HG02973 (cell line): ENCODE results near the gene MTUS2.
"Not testable (repeated sequence)": the region's sequence is repeated elsewhere in the genome, so short reads cannot be mapped to it uniquely, and the experiment has no call there.

Experiments
- ATAC-seq: cut with Tn5 transposase; IDR thresholded peaks from one replicate; pipeline ENCODE4 v1.9.1; 2021; ENCODE audit warnings: moderate library complexity; ENCODE audit not compliant: unreplicated experiment

Gene MTUS2

DNA sequence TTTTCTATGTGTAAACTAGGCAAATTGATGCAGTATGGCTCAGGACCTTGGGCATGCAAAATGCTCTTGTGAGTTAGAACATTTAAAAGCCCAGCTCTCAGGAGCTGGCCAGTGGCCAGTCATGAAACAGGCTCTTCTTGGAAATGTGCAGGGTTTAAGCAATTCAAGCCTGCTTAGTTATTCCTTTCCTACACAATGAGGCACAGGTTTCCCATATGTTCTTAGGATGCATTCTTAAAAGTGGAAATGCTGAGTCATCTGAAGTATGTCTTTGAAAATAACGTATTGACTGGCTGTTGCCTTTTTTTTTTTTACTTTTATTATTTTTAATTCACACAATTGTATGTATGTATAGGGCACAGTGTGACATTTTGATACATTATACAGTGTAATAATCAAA is 474.7 kb downstream of the MTUS2 start:
- ATAC-seq = no peak

DNA sequence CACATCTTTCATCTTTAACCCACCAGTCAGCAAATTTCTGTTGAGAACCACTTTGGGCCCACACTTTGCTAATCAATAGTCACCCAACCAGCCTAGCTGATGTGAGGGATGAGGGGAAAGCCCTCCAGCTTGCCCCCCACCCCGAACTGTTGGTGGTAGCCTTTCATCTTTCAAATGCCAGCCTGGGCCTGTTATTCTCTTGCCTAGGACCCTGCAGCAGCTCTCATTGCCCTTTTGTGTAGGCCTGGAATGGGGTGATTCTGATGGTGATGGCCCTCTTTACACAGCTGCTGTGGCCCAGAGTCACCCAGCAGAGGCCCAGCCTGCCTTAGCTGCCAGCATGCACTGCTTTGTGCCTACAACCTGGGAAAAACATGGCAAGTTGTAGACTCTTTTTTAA is 480.9 kb downstream of the MTUS2 start:
- no peak for ATAC-seq

DNA sequence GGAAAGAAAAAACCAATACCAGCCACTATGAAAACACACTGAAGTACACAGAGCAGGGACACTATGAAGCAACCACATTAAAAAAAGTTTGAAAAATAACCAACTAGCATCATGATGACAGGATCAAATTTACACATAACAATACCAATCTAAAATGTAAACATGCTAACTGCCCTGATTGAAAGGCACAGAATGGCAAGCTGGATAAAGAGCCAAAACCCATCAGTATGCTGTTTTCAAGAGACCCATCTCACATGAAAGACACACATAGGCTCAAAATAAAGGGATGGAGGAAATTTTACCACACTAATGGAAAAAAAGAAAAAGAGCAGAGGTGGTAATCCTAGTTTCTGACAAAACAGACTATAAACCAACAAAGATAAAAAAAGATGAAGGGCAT is 484.0 kb downstream of the MTUS2 start:
- no peak for ATAC-seq

- ATAC-seq = no peak
These were observed 490.7 kb downstream of the MTUS2 start for GRCh38 chr13:29310806-29311205.

GRCh38 chr13:29315847-29316246 is 495.7 kb downstream of the MTUS2 start:
- ATAC-seq = no peak

GRCh38 chr13:29317828-29318227 is 497.7 kb downstream of the MTUS2 start:
- no peak for ATAC-seq

GRCh38 chr13:29318741-29319140 is 498.6 kb downstream of the MTUS2 start:
- no peak for ATAC-seq

GRCh38 chr13:29319451-29319850 is 499.3 kb downstream of the MTUS2 start:
- ATAC-seq = no peak

DNA sequence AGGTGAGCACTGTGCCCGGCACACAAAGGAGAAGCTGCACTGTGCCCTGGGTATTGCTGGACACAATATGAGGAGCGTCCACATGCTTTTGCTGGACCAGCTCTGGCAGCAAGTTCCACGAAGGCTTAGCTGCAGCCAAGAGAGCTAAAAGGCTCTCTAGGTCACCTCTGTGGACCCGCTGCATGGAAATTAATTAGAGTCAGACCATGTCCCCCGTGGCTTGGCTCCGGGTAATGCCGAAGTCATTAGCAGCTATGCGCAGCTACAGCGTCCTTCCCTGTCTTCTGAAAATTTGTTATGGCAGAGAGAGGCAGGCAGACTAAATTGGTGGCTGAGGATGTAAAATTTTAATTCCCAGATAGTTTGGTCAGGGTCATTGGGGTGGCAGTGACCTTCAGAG is 503.8 kb downstream of the MTUS2 start:
- no peak for ATAC-seq

DNA sequence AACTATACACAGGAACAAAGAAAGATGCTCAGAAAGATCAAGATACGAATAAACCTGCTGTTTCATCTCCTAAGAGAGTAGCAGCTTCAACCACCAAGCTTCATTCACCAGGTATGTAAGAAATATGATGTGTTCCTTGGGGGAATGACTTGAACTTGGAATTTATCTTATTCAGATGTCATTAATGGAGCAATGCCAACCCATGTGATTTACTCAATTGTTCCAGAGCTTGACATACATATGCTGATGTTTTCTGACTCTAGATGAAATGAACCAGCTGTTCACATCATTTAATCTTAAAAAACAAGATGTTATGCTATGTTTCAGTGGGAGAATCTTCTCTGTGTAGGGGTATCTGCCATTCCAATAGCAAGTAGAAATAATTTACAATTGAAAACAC is 504.5 kb downstream of the MTUS2 start:
- no peak for ATAC-seq

- no peak for ATAC-seq
These were observed 508.4 kb downstream of the MTUS2 start for GRCh38 chr13:29328501-29328900.

DNA sequence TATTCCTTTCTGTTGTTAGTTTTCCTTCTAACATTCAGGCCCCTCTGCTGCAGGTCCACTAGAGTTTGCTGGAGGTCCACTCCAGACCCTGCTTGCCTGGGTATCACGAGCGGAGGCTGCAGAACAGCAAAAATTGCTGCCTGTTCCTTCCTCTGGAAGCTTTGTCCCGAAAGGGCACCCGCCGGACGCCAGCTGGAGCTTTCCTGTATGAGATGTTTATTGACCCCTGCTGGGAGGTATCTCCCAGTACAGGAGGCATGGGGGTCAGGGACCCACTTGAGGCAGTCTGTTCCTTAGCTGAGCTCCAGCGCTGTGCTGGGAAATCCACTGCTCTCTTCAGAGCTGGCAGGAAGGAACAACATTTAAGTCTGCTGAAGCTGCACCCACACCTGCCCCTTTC is 516.2 kb downstream of the MTUS2 start:
- ATAC-seq = no peak

DNA sequence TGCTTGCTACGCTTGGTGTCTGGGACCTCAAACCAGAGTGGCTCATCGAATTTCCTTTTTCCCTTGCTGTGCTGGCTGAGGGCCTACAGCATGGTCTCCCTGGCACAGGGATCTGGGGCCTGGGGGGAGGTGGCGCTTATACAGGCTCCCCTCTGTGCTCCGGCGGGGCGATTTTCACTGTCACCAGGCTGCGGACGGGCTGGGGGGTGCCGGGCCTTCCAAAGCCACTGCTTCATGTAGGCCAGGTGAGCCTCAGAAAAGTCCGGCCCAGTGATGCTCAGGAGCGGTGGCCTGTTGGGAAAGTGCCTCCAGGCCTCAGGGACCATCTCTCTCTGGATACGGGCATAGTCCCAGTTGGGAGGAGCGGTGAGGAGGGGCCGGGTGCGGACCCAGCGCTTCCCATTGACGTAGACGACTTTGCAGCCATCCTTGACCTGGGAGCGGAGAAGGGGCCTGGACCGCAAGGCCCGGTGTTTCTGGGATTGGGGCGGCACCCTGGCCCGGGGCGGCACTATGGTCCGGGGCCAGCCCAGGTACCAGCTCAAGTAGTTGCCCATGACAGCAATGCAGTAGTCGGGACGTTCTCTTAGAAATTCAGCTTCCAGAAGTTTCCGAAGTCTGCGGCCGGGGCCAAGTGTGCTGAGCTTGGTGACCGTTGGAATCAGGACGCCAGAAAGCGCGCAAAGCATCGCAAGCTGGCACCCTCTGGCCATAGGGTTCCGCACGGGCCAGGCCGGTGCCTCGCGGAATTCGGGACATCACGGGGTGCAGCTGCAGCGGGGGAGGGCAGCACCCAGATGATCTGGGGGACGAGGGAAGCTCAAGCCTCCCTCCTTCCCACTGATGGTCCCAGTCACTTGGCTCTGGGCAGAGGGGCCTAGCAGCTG is 519.5 kb downstream of the MTUS2 start:
- ATAC-seq = no peak

GRCh38 chr13:29345860-29346582 is 525.9 kb downstream of the MTUS2 start:
- ATAC-seq = not testable (repeated sequence)

- no peak for ATAC-seq
These were observed 534.9 kb downstream of the MTUS2 start for GRCh38 chr13:29355029-29355428.

- no peak for ATAC-seq
These were observed 539.0 kb downstream of the MTUS2 start for GRCh38 chr13:29359181-29359580.

GRCh38 chr13:29361716-29362115 is 541.6 kb downstream of the MTUS2 start:
- ATAC-seq = no peak

GRCh38 chr13:29362849-29363604 is 542.9 kb downstream of the MTUS2 start:
- ATAC-seq = peak; percentile 84

- no peak for ATAC-seq
These were observed 549.1 kb downstream of the MTUS2 start for GRCh38 chr13:29369060-29369743.

- ATAC-seq = no peak
These were observed 559.1 kb downstream of the MTUS2 start for GRCh38 chr13:29379281-29379680.

- ATAC-seq = no peak
These were observed 559.7 kb downstream of the MTUS2 start for GRCh38 chr13:29379865-29380264.
